Liver (tissue), 3 donors: ENCODE data around the gene GALR1.

Experiments used
- EGR1 ChIP-seq, 2 donors: IDR thresholded peaks; 2 replicates each; pipeline ENCODE4 v1.6.1; 2016 to 2018; ENCODE audit warnings: antibody characterized with exemption in 2 of 2, low read depth in 2 of 2
- FOXA1 ChIP-seq: IDR thresholded peaks from 2 replicates; pipeline ENCODE4 v1.6.1; 2016; ENCODE audit warnings: antibody characterized with exemption
- FOXA2 ChIP-seq: IDR thresholded peaks from 2 replicates; pipeline ENCODE4 v1.6.1; 2016; ENCODE audit warnings: antibody characterized with exemption
- GABPA ChIP-seq, 2 donors: IDR thresholded peaks in 1 of 2; conservative IDR thresholded peaks in 1 of 2; 2 replicates each; pipeline ENCODE4 v1.6.1; 2016; ENCODE audit warnings: antibody characterized with exemption in 2 of 2, mild to moderate bottlenecking in 1 of 2, moderate library complexity in 1 of 2
- HNF4A ChIP-seq, 2 donors: conservative IDR thresholded peaks; 2 replicates each; pipeline ENCODE4 v1.6.1; 2016; ENCODE audit warnings: antibody characterized with exemption in 2 of 2, mild to moderate bottlenecking in 2 of 2
- JUND ChIP-seq, 2 donors: IDR thresholded peaks; 2 replicates each; pipeline ENCODE4 v1.6.1; 2016; ENCODE audit warnings: antibody characterized with exemption in 2 of 2
- RAD21 ChIP-seq, 2 donors: IDR thresholded peaks; 2 replicates each; pipeline ENCODE4 v1.6.1; 2016; ENCODE audit warnings: antibody characterized with exemption in 2 of 2, mild to moderate bottlenecking in 2 of 2
- TAF1 ChIP-seq: conservative IDR thresholded peaks from 2 replicates; pipeline ENCODE4 v1.6.1; 2016; ENCODE audit warnings: antibody characterized with exemption, mild to moderate bottlenecking
- YY1 ChIP-seq: IDR thresholded peaks from 2 replicates; pipeline ENCODE4 v1.6.1; 2016; ENCODE audit warnings: antibody characterized with exemption, mild to moderate bottlenecking
- TF ChIP-seq, protein P1 (sequence below): fragments of 150-350 bp; IDR thresholded peaks from 2 replicates; pipeline ENCODE4 v1.5.1; 2017; ENCODE audit warnings: improper control_type of control experiment, low read depth, low read length; ENCODE audit not compliant: missing input control
- TF ChIP-seq, protein P2 (sequence below): IDR thresholded peaks from 2 replicates; pipeline ENCODE4 v1.6.1; 2016; ENCODE audit warnings: antibody characterized with exemption
- TF ChIP-seq, protein P3 (sequence below): IDR thresholded peaks from 2 replicates; pipeline ENCODE4 v1.6.1; 2016; ENCODE audit warnings: antibody characterized with exemption
- TF ChIP-seq, protein P4 (sequence below): IDR thresholded peaks from 2 replicates; pipeline ENCODE4 v1.6.1; 2016; ENCODE audit warnings: antibody characterized with exemption, mild to moderate bottlenecking
- TF ChIP-seq, protein P5 (sequence below): IDR thresholded peaks from 2 replicates; pipeline ENCODE4 v1.6.1; 2016; ENCODE audit warnings: antibody characterized with exemption
- donor health status: healthy.
- donor health status: healthy.

DNA sequence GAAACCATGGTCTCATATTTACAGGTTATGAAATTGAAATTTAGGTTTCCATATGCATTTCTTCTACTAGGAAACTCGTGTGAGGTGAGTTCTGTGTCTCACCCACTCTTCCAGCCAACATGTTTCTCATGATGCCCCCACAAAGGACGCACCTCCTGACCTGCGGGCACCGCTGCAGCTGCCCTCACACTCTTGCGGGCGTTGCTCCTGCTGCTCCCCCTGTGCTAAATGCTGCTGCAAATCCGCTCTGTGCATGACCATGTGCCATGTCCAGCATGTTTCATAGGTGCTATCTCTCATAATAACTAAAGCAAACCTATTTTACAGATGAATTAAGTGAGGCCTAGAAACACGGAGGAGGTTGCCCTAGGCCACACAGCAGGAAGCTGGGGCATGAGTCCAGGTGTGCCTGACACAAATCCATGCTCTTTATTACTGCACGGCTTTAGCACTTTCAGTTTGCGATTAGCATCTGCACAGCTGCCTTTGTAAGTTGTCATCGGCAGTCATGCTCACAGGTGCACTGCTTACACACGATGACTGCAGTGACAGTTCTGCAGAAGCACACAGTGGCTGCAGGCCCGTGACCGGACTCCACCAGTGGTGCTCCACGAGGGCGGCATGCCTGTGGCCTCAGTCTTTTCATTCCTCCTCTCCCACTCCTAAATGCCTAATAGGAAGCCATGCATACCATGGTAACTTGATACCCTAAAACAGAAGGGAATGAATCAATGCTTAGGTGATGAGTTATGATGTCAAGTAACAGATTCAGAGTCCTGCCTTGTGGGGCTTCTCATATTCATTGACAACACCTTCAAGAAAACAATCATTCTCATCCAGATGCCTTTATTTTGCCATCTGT is 14.9 kb upstream of the GALR1 start:
- TF ChIP-seq EGR1 (IDR thresholded peaks at IDR 0.05; ENCODE audit: low read depth in 2 of 2) (no peak), TAF1 (no peak), JUND (IDR thresholded peaks at IDR 0.05) (no peak), FOXA2 (no peak), HNF4A (conservative IDR thresholded peaks at IDR 0.05) (no peak), YY1 (no peak), GABPA (IDR thresholded peaks at IDR 0.05 in 1 of 2, conservative IDR thresholded peaks at IDR 0.05 in 1 of 2) (no peak), RAD21 (IDR thresholded peaks at IDR 0.05) (no peak), FOXA1 (no peak)
- TF ChIP-seq, protein P1, sequence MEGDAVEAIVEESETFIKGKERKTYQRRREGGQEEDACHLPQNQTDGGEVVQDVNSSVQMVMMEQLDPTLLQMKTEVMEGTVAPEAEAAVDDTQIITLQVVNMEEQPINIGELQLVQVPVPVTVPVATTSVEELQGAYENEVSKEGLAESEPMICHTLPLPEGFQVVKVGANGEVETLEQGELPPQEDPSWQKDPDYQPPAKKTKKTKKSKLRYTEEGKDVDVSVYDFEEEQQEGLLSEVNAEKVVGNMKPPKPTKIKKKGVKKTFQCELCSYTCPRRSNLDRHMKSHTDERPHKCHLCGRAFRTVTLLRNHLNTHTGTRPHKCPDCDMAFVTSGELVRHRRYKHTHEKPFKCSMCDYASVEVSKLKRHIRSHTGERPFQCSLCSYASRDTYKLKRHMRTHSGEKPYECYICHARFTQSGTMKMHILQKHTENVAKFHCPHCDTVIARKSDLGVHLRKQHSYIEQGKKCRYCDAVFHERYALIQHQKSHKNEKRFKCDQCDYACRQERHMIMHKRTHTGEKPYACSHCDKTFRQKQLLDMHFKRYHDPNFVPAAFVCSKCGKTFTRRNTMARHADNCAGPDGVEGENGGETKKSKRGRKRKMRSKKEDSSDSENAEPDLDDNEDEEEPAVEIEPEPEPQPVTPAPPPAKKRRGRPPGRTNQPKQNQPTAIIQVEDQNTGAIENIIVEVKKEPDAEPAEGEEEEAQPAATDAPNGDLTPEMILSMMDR = no peak
- TF ChIP-seq, protein P2, sequence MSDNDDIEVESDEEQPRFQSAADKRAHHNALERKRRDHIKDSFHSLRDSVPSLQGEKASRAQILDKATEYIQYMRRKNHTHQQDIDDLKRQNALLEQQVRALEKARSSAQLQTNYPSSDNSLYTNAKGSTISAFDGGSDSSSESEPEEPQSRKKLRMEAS = no peak
- TF ChIP-seq, protein P3, sequence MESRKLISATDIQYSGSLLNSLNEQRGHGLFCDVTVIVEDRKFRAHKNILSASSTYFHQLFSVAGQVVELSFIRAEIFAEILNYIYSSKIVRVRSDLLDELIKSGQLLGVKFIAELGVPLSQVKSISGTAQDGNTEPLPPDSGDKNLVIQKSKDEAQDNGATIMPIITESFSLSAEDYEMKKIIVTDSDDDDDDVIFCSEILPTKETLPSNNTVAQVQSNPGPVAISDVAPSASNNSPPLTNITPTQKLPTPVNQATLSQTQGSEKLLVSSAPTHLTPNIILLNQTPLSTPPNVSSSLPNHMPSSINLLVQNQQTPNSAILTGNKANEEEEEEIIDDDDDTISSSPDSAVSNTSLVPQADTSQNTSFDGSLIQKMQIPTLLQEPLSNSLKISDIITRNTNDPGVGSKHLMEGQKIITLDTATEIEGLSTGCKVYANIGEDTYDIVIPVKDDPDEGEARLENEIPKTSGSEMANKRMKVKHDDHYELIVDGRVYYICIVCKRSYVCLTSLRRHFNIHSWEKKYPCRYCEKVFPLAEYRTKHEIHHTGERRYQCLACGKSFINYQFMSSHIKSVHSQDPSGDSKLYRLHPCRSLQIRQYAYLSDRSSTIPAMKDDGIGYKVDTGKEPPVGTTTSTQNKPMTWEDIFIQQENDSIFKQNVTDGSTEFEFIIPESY = no peak
- TF ChIP-seq, protein P4, sequence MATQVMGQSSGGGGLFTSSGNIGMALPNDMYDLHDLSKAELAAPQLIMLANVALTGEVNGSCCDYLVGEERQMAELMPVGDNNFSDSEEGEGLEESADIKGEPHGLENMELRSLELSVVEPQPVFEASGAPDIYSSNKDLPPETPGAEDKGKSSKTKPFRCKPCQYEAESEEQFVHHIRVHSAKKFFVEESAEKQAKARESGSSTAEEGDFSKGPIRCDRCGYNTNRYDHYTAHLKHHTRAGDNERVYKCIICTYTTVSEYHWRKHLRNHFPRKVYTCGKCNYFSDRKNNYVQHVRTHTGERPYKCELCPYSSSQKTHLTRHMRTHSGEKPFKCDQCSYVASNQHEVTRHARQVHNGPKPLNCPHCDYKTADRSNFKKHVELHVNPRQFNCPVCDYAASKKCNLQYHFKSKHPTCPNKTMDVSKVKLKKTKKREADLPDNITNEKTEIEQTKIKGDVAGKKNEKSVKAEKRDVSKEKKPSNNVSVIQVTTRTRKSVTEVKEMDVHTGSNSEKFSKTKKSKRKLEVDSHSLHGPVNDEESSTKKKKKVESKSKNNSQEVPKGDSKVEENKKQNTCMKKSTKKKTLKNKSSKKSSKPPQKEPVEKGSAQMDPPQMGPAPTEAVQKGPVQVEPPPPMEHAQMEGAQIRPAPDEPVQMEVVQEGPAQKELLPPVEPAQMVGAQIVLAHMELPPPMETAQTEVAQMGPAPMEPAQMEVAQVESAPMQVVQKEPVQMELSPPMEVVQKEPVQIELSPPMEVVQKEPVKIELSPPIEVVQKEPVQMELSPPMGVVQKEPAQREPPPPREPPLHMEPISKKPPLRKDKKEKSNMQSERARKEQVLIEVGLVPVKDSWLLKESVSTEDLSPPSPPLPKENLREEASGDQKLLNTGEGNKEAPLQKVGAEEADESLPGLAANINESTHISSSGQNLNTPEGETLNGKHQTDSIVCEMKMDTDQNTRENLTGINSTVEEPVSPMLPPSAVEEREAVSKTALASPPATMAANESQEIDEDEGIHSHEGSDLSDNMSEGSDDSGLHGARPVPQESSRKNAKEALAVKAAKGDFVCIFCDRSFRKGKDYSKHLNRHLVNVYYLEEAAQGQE = no peak
- TF ChIP-seq, protein P5, sequence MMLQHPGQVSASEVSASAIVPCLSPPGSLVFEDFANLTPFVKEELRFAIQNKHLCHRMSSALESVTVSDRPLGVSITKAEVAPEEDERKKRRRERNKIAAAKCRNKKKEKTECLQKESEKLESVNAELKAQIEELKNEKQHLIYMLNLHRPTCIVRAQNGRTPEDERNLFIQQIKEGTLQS = no peak
